PC-9 (cell line): ENCODE measurements around the gene BPIFB1. TPM values are rescaled to one million over a fixed set of nuclear protein-coding genes. Genes with fewer than 3 reads are reported as not detected.

ENCODE experiments used
- BruUV-seq: library from RNA; stranded (reverse); fragments of 400-500 nt; replicated peaks from 2 replicates; lab custom pipeline; 2021; lab: Mats Ljungman, UMichigan
- CTCF ChIA-PET: fragments of 300-600 bp; sonication (Branson Sonifier 250); formaldehyde crosslinking; loops from one replicate; lab custom pipeline; 2022; ENCODE audit warnings: antibody characterized with exemption; lab: Charles Lee
- POLR2A ChIA-PET: fragments of 300-600 bp; sonication (Branson Sonifier 250); formaldehyde crosslinking; loops from one replicate; lab custom pipeline; 2022; ENCODE audit warnings: antibody characterized with exemption; ENCODE audit not compliant: unreplicated experiment; lab: Charles Lee
- DNase-seq, 2 experiments: peaks; one replicate each; pipeline versions ENCODE4 v3.0.0 to v3.0.0-alpha.2; 2015 to 2022; ENCODE audit warnings: mixed read lengths in 1 of 2
- H2AFZ ChIP-seq: fragments of 200-600 bp; sonication (generic); 2 replicates; pipeline ENCODE4 v1.8.1; 2017; ENCODE audit warnings: antibody characterized with exemption
- H3F3A ChIP-seq: fragments of 200-600 bp; sonication (generic); 2 replicates; pipeline ENCODE4 v1.8.1; 2017; ENCODE audit warnings: antibody characterized with exemption, mild to moderate bottlenecking, low read depth; ENCODE audit not compliant: insufficient read depth
- H3K27ac ChIP-seq: fragments of 200-600 bp; sonication (generic); 2 replicates; pipeline ENCODE4 v1.6.1; 2016; ENCODE audit warnings: mixed run types
- H3K27me3 ChIP-seq: fragments of 200-600 bp; sonication (generic); 2 replicates; pipeline ENCODE4 v1.6.1; 2016; ENCODE audit warnings: low read depth, mixed run types; ENCODE audit not compliant: insufficient read depth
- H3K36me3 ChIP-seq: fragments of 200-600 bp; sonication (generic); 2 replicates; pipeline ENCODE4 v1.6.1; 2016; ENCODE audit warnings: low read depth, mixed run types
- H3K4me1 ChIP-seq: fragments of 200-600 bp; sonication (generic); replicated peaks from 2 replicates; pipeline ENCODE4 v1.6.1; 2016; ENCODE audit warnings: mixed run types; ENCODE audit not compliant: insufficient read depth
- H3K4me2 ChIP-seq: fragments of 200-600 bp; sonication (generic); 2 replicates; pipeline ENCODE4 v1.6.1; 2017; ENCODE audit warnings: mixed run types
- H3K4me3 ChIP-seq: fragments of 200-600 bp; sonication (generic); 2 replicates; pipeline ENCODE4 v1.6.1; 2016; ENCODE audit warnings: mixed run types
- H3K79me2 ChIP-seq: fragments of 200-600 bp; sonication (generic); 2 replicates; pipeline ENCODE4 v1.6.1; 2017; ENCODE audit warnings: low read depth, mixed run types
- H3K9me2 ChIP-seq: fragments of 200-600 bp; sonication (generic); 2 replicates; pipeline ENCODE4 v1.8.1; 2017; ENCODE audit warnings: mild to moderate bottlenecking; ENCODE audit not compliant: insufficient read depth
- H3K9me3 ChIP-seq: fragments of 200-600 bp; sonication (generic); 2 replicates; pipeline ENCODE4 v1.8.1; 2016; ENCODE audit warnings: low read depth; ENCODE audit not compliant: insufficient read depth
- H4K20me1 ChIP-seq: fragments of 200-600 bp; sonication (generic); 2 replicates; pipeline ENCODE4 v1.8.1; 2017; ENCODE audit not compliant: insufficient read depth
- CTCF ChIP-seq: fragments of 200-600 bp; sonication (generic); conservative IDR thresholded peaks from 2 replicates; pipeline ENCODE4 v1.6.1; 2017; ENCODE audit warnings: mixed run types, antibody characterized with exemption, mild to moderate bottlenecking, moderate library complexity
- EZH2 ChIP-seq: fragments of 200-600 bp; sonication (generic); IDR thresholded peaks from 2 replicates; pipeline ENCODE4 v1.8.0; 2017; ENCODE audit warnings: antibody characterized with exemption, low read depth
- intact Hi-C: fragments of 100-400 bp; cut with micrococcal nuclease; formaldehyde crosslinking; loops from one replicate; pipeline ENCODE4 v1.10.0; 2022; ENCODE audit not compliant: unreplicated experiment
- total RNA-seq: library from RNA; stranded (reverse); gene quantifications from 2 replicates; pipeline ENCODE4 v1.2.3, GENCODE V29; 2021

The BPIFB1 gene
- total RNA-seq, 1 experiment from 2014 or later: not detected

GRCh38 chr20:33325350-33325749 lies 42.3 kb downstream of the BPIFB1 start:
- no TSS peak for BruUV-seq
- Histone ChIP-seq H3K9me2 (no peaks in the 10 kb centered on the region), H2AFZ (no peak overlapping the region), H3K9me3 (no peaks in the 10 kb centered on the region), H3K4me1 (no peaks in the 10 kb centered on the region), H3K4me3 (no peak overlapping the region), H3F3A (no peaks in the 10 kb centered on the region), H3K27ac (no peak overlapping the region), H3K79me2 (no peaks in the 10 kb centered on the region), H3K4me2 (no peak overlapping the region), H3K27me3 (peaks cover 68% of the 10 kb centered on the region), H4K20me1 (no peaks in the 10 kb centered on the region), H3K36me3 (no peaks in the 10 kb centered on the region)
- POLR2A ChIA-PET: no interaction called here
- no peak for TF ChIP-seq CTCF
- no peak for TF ChIP-seq EZH2
- intact Hi-C loops: no loop called here
- CTCF ChIA-PET: no interaction called here
- peak in 1 of 2 experiments; percentile 3 for DNase-seq

GRCh38 chr20:33328157-33329137 lies 45.4 kb downstream of the BPIFB1 start:
- Histone ChIP-seq H3K4me2 (no peak overlapping the region), H3F3A (no peaks in the 10 kb centered on the region), H3K9me3 (no peaks in the 10 kb centered on the region), H4K20me1 (no peaks in the 10 kb centered on the region), H3K79me2 (no peaks in the 10 kb centered on the region), H3K4me1 (no peaks in the 10 kb centered on the region), H3K4me3 (no peak overlapping the region), H2AFZ (no peak overlapping the region), H3K27me3 (peaks cover 96% of the 10 kb centered on the region), H3K9me2 (no peaks in the 10 kb centered on the region), H3K27ac (no peak overlapping the region), H3K36me3 (no peaks in the 10 kb centered on the region)
- no peak for DNase-seq
- POLR2A ChIA-PET: interaction anchor here (0.7 kb wide), 1 partner anchor 115 kb away, joined by 3 read pairs; the partner anchor contains the start of gene SNTA1
- intact Hi-C loops: no loop called here
- CTCF ChIA-PET: no interaction called here
- TF ChIP-seq CTCF (no peak), EZH2 (no peak)
- no TSS peak for BruUV-seq

GRCh38 chr20:33332905-33333456 lies 50.0 kb downstream of the BPIFB1 start:
- H3F3A ChIP-seq: no peaks in the 10 kb centered on the region
- no peaks in the 10 kb centered on the region for H3K36me3 ChIP-seq
- no peaks in the 10 kb centered on the region for H4K20me1 ChIP-seq
- intact Hi-C loops: no loop called here
- TF ChIP-seq EZH2: no peak
- no peak for TF ChIP-seq CTCF
- no peak overlapping the region for H3K27ac ChIP-seq
- H3K9me2 ChIP-seq: no peaks in the 10 kb centered on the region
- no peak overlapping the region for H3K4me2 ChIP-seq
- CTCF ChIA-PET: no interaction called here
- no peak for DNase-seq
- peaks cover 54% of the 10 kb centered on the region for H3K27me3 ChIP-seq
- POLR2A ChIA-PET: no interaction called here
- H3K4me1 ChIP-seq: no peaks in the 10 kb centered on the region
- H2AFZ ChIP-seq: no peak overlapping the region
- BruUV-seq: no TSS peak
- H3K4me3 ChIP-seq: no peak overlapping the region
- no peaks in the 10 kb centered on the region for H3K9me3 ChIP-seq
- H3K79me2 ChIP-seq: no peaks in the 10 kb centered on the region
